ENCODE data around the gene DAPK1. TPM values are rescaled to one million over a fixed set of nuclear protein-coding genes. Genes with fewer than 3 reads are reported as not detected.

Gene DAPK1
- total RNA-seq, 1 donor from 2014 or later: 168 TPM

- no peaks in the 10 kb centered on the region for H3K9me3 ChIP-seq
- peaks cover 40% of the 10 kb centered on the region for H3K36me3 ChIP-seq
- H3K27ac ChIP-seq: no peak overlapping the region
- no peak overlapping the region for H3K4me3 ChIP-seq
- ATAC-seq: no peak
- H3K4me1 ChIP-seq: peaks cover 17% of the 10 kb centered on the region
- intact Hi-C loops (cut with DNase I): loop anchor here (5.0 kb wide), 1 partner anchor 131 kb away; no protein-coding TSS in a partner anchor
- H3K27me3 ChIP-seq: no peaks in the 10 kb centered on the region
- no peak for TF ChIP-seq CTCF (IDR thresholded peaks at IDR 0.05)
- DNase-seq: no peak
These were observed 183.8 kb downstream of the DAPK1 start for GRCh38 chr9:87681271-87682061.

- Histone ChIP-seq H3K27me3 (no peaks in the 10 kb centered on the region), H3K27ac (no peak overlapping the region), H3K4me3 (no peak overlapping the region), H3K4me1 (peaks cover 17% of the 10 kb centered on the region), H3K36me3 (peaks cover 47% of the 10 kb centered on the region), H3K9me3 (no peaks in the 10 kb centered on the region)
- intact Hi-C loops (cut with DNase I): loop anchor here (5.0 kb wide), 1 partner anchor 130 kb away; no protein-coding TSS in a partner anchor
- no peak for ATAC-seq
- TF ChIP-seq CTCF (IDR thresholded peaks at IDR 0.05): no peak
- no peak for DNase-seq
These were observed 184.4 kb downstream of the DAPK1 start for GRCh38 chr9:87682085-87682484.

GRCh38 chr9:87682618-87683017 lies 185.0 kb downstream of the DAPK1 start:
- intact Hi-C loops (cut with DNase I): loop anchor here (5.0 kb wide), 1 partner anchor 130 kb away; no protein-coding TSS in a partner anchor
- Histone ChIP-seq H3K27ac (no peak overlapping the region), H3K9me3 (no peaks in the 10 kb centered on the region), H3K36me3 (peaks cover 49% of the 10 kb centered on the region), H3K4me3 (no peak overlapping the region), H3K27me3 (no peaks in the 10 kb centered on the region), H3K4me1 (peaks cover 17% of the 10 kb centered on the region)
- TF ChIP-seq CTCF (IDR thresholded peaks at IDR 0.05): no peak
- DNase-seq (no peak), ATAC-seq (no peak)

- H3K36me3 ChIP-seq: peaks cover 49% of the 10 kb centered on the region
These were observed 186.3 kb downstream of the DAPK1 start for GRCh38 chr9:87683751-87684626.

More at GRCh38 chr9:87683751-87684626, 186.3 kb downstream of the DAPK1 start:
- Histone ChIP-seq H3K27ac (no peak overlapping the region), H3K4me3 (no peak overlapping the region), H3K9me3 (no peaks in the 10 kb centered on the region), H3K4me1 (peaks cover 17% of the 10 kb centered on the region), H3K27me3 (no peaks in the 10 kb centered on the region)
- intact Hi-C loops (cut with DNase I): loop anchor here (5.0 kb wide), 1 partner anchor 128 kb away; no protein-coding TSS in a partner anchor
- no peak for ATAC-seq
- no peak for DNase-seq
- TF ChIP-seq CTCF (IDR thresholded peaks at IDR 0.05): no peak

Data from upper lobe of right lung (tissue), 1 donor.